GM19239 (cell line): ENCODE results near the gene KIAA1217.

Experiments
- DNase-seq: peaks from one replicate; pipeline ENCODE4 v3.0.0; 2011; ENCODE audit warnings: low spot score; ENCODE audit not compliant: insufficient read length
- FAIRE-seq: peaks from 2 replicates; lab custom pipeline; 2011; peaks lifted over from hg19 to GRCh38; lab: Jason Lieb, UNC

The KIAA1217 gene

DNA sequence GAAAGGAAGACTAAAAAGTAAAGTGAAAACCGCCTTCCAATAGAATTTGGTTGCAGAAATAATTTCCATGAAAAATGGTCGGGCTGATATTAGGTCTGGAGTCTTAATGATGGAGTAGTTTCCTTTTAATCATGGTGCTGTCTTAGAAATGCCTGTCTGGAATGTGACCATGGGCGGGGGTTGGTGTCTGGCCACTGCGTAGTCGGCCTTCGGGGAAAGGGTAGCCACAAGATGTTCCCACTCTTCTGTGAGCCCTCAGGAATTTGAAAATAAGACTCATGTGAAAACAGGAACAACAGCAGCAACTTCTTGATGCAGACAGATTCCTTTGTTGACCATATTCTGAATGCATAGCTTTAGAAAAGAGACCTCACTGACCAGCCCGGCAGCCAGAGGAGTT, 176.8 kb downstream of the KIAA1217 start:
- FAIRE-seq: no peak
- no peak for DNase-seq

DNA sequence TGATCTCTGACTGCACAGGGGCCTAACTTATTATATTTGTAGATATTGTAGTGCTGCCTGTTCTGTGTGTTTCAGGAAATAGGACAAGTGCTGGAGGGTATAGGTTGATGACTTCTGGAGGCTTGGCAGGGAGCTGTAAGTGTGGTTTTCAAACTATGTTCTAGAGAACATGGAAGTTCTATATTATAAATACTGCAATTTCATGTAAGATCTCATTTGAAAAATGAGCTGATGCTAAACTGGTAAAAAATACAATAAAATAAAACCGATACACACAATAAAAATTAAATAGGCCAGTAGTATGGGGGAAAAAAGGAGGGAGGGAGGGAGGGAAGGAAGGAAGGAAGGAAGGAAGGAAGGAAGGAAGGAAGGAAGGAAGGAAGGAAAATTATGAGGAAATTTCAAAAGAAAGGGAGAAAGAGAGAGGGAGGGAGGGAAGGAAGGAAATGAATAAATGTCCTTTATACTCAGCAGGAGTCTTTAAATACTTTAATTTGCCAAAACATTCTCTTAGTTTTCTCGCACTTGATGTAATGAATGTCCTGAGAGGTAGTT, 181.3 kb downstream of the KIAA1217 start:
- DNase-seq (no peak), FAIRE-seq (no peak)

- DNase-seq (no peak), FAIRE-seq (no peak)
Observed at GRCh38 chr10:24390746-24391145, 181.8 kb downstream of the KIAA1217 start.

DNA sequence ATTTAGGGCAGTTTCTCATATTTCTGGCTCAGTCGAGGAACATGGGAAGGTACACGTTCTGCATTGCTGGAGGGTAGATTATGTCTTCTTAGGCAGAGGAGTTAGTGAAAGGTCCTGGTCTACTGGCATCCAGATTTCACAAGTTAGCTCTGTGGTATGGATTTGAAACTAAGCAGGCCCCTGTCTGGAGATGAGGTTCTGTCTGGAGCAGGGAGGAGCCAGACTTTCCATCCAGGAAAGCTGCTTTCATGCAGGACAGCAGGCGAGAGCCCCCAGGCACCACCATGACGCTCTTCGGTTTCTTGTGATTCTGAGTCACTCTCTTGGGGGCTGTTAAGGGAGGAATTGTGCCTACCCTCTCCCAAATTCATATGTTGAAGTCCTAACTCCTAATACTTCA, 184.3 kb downstream of the KIAA1217 start:
- DNase-seq: no peak
- FAIRE-seq: no peak

- FAIRE-seq (no peak), DNase-seq (no peak)
Observed at GRCh38 chr10:24394461-24395190, 185.7 kb downstream of the KIAA1217 start.

GRCh38 chr10:24396396-24396795, 187.5 kb downstream of the KIAA1217 start:
- DNase-seq (no peak), FAIRE-seq (no peak)

GRCh38 chr10:24397662-24398061, 188.7 kb downstream of the KIAA1217 start:
- FAIRE-seq (no peak), DNase-seq (no peak)

- FAIRE-seq: no peak
- DNase-seq: no peak
Observed at GRCh38 chr10:24404567-24404966, 195.6 kb downstream of the KIAA1217 start.

DNA sequence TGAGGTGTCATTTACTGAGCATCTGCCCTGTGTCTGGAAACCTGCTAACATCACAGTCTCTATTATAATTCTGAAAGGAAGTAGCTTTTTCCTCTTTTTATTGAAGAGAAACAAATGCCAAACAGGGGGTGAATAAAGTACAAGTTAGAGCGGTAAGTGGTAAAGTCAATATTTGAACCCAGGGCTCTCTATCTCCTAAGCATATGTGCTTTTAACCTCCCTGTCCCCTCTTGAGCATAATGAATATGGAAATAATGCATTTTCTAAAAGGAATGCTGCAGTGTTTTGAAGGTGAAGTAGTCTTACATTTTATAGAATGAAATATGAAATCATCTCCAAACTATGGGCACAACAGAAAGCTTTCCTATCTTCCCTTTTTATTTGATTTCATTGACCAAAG, 196.7 kb downstream of the KIAA1217 start:
- DNase-seq (no peak), FAIRE-seq (no peak)

GRCh38 chr10:24406809-24407483, 198.0 kb downstream of the KIAA1217 start:
- FAIRE-seq: no peak
- no peak for DNase-seq

DNA sequence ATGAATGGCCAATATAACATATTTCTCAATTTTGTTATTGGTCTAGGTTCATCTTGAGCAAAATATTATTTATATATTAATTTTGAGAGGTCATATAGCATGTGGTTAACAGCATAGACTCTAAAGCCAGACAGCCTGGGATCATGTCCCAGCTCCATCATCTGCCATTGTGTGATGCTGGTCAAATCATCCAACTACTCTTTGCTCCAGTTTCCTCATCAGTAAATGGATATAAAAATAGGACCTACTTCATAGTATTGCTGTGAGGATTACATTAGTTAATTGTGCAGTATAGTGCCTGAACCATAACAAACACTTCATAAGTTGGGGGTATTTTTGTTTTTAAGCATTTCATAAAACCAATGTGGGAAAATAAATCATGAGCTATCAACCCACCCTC, 199.0 kb downstream of the KIAA1217 start:
- DNase-seq (no peak), FAIRE-seq (no peak)

DNA sequence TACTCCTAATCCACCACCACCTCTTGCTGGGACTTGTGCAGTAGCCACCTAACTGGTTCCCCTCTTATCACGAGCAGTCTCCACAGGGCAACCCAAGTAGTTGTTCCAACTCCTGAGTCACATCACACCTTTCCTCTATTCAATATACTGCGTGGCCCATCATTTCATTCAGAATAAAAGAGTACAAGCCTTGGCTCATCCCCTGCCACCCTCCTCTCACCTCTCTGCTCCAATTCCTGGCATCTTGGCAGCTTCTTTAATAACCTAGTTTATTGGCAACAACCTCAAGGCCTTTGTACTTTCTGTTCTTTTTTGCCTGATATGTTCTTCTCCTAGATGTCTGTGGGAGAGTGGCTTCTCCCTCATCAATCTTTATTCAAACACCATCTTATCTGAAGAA, 199.4 kb downstream of the KIAA1217 start:
- no peak for DNase-seq
- no peak for FAIRE-seq

DNA sequence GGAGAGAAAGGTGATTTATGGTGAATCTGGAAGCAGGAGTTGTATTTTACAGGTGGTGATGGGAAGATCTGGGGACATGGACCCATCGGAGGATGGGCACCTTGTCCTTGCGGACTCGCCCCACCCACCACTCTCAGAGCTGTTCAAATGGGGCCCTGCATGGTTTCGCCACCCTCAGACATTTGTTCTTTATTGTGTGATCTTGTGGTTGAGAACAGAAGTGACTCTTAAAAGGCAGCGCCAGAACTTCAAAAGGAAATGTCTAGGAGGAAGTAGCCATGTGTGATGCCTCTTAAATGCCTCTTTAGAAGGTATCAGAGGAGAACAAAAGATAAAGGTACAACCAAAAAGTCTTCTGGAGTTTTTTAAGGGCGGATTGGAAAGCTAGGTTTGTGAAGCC, 205.7 kb downstream of the KIAA1217 start:
- no peak for FAIRE-seq
- no peak for DNase-seq

DNA sequence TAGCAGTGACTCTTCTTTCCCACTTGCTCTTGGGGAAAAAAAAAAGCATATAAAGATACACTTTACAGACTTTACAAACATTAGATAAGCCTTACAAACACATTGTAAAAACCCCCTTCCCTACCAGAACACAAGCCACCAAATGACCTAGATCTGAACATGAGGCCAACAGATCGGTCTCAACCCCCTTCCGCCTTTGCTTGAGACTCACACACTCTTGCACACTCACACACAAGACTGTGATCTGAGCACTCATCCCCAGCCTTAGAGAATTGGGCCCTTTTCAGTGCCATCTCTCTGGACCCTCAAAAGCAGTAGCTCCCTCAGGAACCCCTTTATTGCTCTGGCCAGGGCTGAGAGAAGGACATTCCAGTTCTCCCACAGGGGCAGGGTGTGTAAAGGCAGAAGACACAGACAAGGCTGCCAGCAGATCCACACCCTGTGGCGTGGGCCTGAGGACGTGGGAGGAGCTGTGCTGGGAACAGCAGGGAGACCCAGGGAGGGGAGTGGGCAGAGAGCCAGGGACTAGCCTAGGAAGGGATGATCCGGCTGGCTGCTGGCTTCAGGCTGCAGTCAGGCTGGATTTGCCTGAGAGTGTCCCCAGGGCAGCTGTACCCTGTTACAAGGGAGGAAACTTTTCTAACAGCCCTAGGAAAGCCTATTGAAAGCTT, 206.7 kb downstream of the KIAA1217 start:
- no peak for FAIRE-seq
- DNase-seq: no peak

GRCh38 chr10:24416248-24416647, 207.3 kb downstream of the KIAA1217 start:
- DNase-seq: no peak
- FAIRE-seq: no peak

DNA sequence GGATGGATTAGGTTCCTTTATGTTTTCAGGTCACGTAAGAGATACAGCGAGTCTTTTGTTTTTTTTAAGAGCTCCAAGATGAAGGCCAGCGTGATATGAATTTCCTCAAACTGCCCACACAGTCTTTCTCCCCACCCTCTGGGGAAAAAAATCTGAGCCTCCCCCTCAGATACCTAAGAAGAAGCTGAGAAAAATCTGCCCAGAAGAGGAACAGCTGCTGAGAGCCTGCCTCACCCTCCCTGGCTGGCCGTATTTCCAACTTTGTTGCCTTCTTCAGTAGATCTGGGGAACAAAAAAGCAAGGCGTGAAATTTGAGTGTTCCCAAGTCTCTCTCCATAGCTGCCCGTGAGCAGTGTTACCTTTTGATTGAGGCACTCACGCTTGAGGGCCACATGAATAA, 208.1 kb downstream of the KIAA1217 start:
- DNase-seq: no peak
- no peak for FAIRE-seq

DNA sequence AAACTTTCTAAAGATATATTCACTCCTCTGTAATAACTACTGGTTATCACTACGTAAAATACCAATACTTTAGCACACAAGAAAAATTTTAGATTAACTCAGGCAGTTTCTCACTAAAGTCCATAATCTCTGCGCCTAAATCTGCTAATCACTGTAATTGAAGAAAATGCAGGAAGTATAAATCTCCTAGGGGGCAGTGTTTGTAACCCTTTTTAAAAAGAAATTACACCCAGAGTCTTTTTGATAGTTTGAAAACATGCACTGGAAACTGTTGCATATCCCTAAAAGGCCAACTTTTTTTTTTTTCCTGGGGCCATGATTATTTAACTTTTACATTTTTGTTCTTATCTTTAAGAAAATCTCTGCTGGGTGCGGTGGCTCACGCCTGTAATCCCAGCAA, 209.6 kb downstream of the KIAA1217 start:
- FAIRE-seq (no peak), DNase-seq (no peak)

DNA sequence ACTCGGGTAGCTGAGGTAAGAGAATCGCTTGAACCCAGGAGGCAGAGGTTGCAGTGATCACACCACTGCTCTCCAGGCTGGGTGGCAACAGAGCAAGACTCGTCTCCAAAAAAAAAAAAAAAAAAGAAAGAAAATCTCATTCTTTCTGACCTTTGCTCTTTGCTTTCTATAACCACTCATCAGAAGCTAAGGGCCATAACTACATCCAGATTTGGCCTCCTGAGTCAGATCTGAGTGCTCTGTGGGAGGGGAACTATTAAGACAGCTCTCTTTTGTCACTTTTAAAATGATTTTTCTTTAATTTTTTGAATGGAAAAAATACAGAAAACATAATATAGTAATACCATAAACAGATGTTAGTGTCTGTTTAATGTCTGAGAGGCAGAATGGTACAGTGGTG, 210.1 kb downstream of the KIAA1217 start:
- no peak for DNase-seq
- no peak for FAIRE-seq

DNA sequence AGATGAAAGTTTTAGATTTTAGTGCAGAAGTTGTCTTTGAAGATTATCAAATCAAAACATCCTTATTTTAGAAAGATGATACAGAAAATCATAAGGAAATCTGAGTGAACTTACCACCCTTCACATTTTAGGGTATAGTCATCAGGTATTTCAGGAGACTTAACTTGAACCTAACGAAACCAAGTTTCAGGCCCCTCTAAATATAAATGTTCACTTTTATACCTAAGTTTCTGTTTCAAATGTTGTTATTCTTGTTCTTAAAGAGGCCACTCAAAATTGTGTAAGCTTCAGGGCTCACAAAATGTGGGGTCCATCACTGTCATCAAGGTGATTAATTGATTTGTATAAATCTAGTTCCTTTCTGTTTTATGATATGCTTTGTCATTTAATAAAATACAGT, 216.2 kb downstream of the KIAA1217 start:
- no peak for FAIRE-seq
- no peak for DNase-seq

- no peak for FAIRE-seq
Observed at GRCh38 chr10:24427678-24428409, 218.9 kb downstream of the KIAA1217 start.

DNA sequence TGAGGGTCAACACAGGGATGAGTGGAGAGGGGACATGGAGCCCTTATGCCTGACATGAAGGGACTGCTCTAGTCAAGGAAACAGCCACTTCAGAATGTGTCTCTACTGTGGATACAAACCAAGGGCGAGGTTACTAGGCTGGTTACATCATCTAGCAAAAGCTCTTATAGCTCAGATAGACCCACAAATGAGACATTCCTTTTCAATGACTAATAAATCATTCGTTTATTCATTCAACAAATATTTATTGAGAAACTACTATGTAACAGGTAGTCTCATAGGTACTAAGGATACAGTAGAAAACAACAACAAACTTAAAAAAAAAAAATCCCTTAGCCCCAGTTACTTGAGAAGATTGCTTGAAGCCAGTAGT, 219.5 kb downstream of the KIAA1217 start:
- no peak for DNase-seq
- FAIRE-seq: peak; percentile 11

More at GRCh38 chr10:24427678-24428409, 218.9 kb downstream of the KIAA1217 start:
- DNase-seq: no peak
